Tibial nerve (tissue), 4 donors: Measurements from ENCODE around the gene APC2. TPM values are rescaled to one million over a fixed set of nuclear protein-coding genes. Genes with fewer than 3 reads are reported as not detected.

Experiments
- DNase-seq, 2 donors: peaks; one replicate each; pipeline ENCODE4 v3.0.0-alpha.2; 2019; ENCODE audit warnings: low spot score in 2 of 2
- H3K27ac ChIP-seq, 4 donors: fragments of 200-600 bp; sonication (generic) in 3 of 4; one replicate each; pipeline ENCODE4 v1.5.1; 2017 to 2019; ENCODE audit warnings: mild to moderate bottlenecking in 1 of 4
- H3K27me3 ChIP-seq, 2 donors: fragments of 200-600 bp; sonication (generic) in 1 of 2; one replicate each; pipeline versions ENCODE4 v1.5.1 to v1.6.0; 2017 to 2019
- H3K36me3 ChIP-seq, 3 donors: fragments of 200-600 bp; sonication (generic); one replicate each; pipeline ENCODE4 v1.5.1; 2018 to 2019
- H3K4me1 ChIP-seq, 4 donors: fragments of 200-600 bp; sonication (generic) in 3 of 4; one replicate each; pipeline ENCODE4 v1.5.1; 2017 to 2019
- H3K4me3 ChIP-seq, 4 donors: fragments of 200-600 bp; sonication (generic) in 3 of 4; one replicate each; pipeline ENCODE4 v1.5.1; 2017 to 2019; ENCODE audit warnings: mild to moderate bottlenecking in 1 of 4, moderate library complexity in 1 of 4
- H3K9me3 ChIP-seq, 4 donors: fragments of 200-600 bp; sonication (generic) in 3 of 4; one replicate each; pipeline ENCODE4 v1.5.1; 2017 to 2019
- EP300 ChIP-seq, 2 donors: sonication (generic); formaldehyde crosslinking; IDR thresholded peaks; one replicate each; pipeline ENCODE4 v1.6.1; 2017; ENCODE audit warnings: antibody characterized with exemption in 2 of 2, mild to moderate bottlenecking in 1 of 2
- POLR2A ChIP-seq, 2 donors: fragments of 450-650 bp; IDR thresholded peaks; one replicate each; pipeline ENCODE4 v1.6.1; 2017; ENCODE audit warnings: antibody characterized with exemption in 2 of 2, mild to moderate bottlenecking in 2 of 2, moderate library complexity in 2 of 2
- WGBS, 2 donors: methylation state at CpG; one replicate each; pipeline ENCODE4 v1.1.5; 2018; 5-methylcytosine and 5-hydroxymethylcytosine counted together
- total RNA-seq, 4 donors: library from RNA; depleted of rRNA; stranded (reverse); fragments of >200 nt; gene quantifications; one replicate each; pipeline ENCODE4 v1.1.0, GENCODE V29; 2016
- TF ChIP-seq, protein P1 (sequence below), 5 experiments: fragments of 200-600 bp in 3 of 5; fragments of 450-650 bp in 2 of 5; sonication (generic) in 3 of 5; IDR thresholded peaks; one replicate each; pipeline ENCODE4 v1.5.1; 2016 to 2019; ENCODE audit warnings: antibody characterized with exemption in 5 of 5, mild to moderate bottlenecking in 3 of 5, moderate library complexity in 2 of 5

APC2 gene
- total RNA-seq, 4 donors from 2014 or later = 1.7 to 10.2 (median 4.2) TPM

DNA sequence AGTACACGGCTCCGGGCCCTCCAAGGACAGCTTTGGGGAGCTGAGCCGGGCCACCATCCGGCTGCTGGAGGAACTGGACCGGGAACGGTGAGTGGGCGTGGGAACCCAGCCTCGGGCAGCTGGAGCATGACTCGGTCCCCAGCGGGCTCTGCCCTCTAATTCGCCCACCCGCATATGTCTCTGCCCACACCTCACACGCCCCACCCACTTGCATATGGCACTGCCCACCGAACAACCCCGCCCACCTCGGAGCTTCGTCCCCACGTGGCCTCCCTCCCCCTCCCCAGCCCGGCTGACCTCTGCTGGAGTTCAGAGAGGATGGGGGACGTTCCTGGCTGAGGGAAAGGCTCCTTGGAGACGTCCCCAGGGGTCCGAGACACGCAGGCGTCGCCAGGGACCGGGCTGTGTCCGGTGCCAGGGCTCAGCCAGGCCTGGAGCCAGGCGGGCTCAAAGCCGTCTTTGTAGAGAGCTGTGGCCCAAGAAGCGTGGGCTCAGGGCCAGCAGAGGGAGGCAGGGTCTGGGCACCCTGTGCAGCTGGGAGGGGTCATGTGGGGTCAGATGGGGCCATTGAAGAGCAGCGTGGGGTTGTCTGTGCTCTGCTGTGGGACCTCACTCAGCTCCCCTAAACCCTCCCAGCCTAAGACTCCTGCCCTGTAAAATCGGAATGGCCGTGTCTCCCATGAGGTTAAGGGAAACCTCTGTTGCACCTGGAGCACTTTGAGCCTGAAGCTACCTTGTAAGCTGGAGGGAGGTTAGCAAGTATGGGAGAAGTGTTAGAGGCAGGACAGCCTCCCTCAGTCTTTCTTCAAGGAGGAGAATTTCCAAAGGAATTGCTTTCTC lies 3.8 kb downstream of the APC2 start:
- Histone ChIP-seq H3K36me3 (no peaks in the 10 kb centered on the region), H3K27ac (peak overlapping the region in 3 of 4 donors; percentile 64 to 84 (median 72)), H3K9me3 (no peaks in the 10 kb centered on the region), H3K27me3 (peaks cover 3 to 92% of the 10 kb centered on the region in 2 donors), H3K4me1 (peaks cover 0 to 68% (median 28%) of the 10 kb centered on the region in 4 donors), H3K4me3 (peak overlapping the region in 3 of 4 donors; percentile 3 to 39 (median 17))
- 9 to 28% methylated on average over 25 to 31 of the region's 33 CpGs for WGBS, 2 donors
- peak in 1 of 2 donors; percentile 9 for TF ChIP-seq POLR2A (IDR thresholded peaks at IDR 0.05)
- peak; percentile 50 to 65 for TF ChIP-seq EP300 (IDR thresholded peaks at IDR 0.05)
- TF ChIP-seq, protein P1, sequence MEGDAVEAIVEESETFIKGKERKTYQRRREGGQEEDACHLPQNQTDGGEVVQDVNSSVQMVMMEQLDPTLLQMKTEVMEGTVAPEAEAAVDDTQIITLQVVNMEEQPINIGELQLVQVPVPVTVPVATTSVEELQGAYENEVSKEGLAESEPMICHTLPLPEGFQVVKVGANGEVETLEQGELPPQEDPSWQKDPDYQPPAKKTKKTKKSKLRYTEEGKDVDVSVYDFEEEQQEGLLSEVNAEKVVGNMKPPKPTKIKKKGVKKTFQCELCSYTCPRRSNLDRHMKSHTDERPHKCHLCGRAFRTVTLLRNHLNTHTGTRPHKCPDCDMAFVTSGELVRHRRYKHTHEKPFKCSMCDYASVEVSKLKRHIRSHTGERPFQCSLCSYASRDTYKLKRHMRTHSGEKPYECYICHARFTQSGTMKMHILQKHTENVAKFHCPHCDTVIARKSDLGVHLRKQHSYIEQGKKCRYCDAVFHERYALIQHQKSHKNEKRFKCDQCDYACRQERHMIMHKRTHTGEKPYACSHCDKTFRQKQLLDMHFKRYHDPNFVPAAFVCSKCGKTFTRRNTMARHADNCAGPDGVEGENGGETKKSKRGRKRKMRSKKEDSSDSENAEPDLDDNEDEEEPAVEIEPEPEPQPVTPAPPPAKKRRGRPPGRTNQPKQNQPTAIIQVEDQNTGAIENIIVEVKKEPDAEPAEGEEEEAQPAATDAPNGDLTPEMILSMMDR (IDR thresholded peaks at IDR 0.05) = peak in 3 of 5 experiments; percentile 19 to 47 (median 46)
- peak; percentile 20 to 36 for DNase-seq

DNA sequence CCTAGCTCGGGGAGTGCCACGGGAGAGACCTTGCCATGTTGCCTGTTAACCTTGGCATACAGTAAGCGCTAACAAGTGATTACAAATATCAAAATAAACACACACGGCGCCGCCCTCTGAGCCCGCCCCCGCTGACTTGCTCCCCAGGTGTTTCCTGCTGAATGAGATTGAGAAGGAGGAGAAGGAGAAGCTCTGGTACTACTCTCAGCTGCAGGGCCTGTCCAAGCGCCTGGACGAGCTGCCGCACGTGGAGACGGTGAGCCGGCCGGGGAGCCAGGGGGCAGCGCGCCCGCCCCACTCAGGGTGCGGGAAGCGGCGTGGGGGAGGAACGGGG lies 5.0 kb downstream of the APC2 start:
- 13 to 21% methylated on average over 18 to 19 of the region's 22 CpGs for WGBS, 2 donors
- Histone ChIP-seq H3K27me3 (peaks cover 3 to 80% of the 10 kb centered on the region in 2 donors), H3K9me3 (no peaks in the 10 kb centered on the region), H3K27ac (no peak overlapping the region), H3K36me3 (peaks cover 0 to 4% (median 0%) of the 10 kb centered on the region in 3 donors), H3K4me3 (no peak overlapping the region), H3K4me1 (peaks cover 0 to 63% (median 28%) of the 10 kb centered on the region in 4 donors)
- no peak for DNase-seq
- TF ChIP-seq, protein P1 (IDR thresholded peaks at IDR 0.05) = no peak
- no peak for TF ChIP-seq POLR2A (IDR thresholded peaks at IDR 0.05)
- TF ChIP-seq EP300 (IDR thresholded peaks at IDR 0.05) = no peak

- H3K9me3 ChIP-seq = no peaks in the 10 kb centered on the region
- peaks cover 0 to 9% (median 0%) of the 10 kb centered on the region in 3 donors for H3K36me3 ChIP-seq
- WGBS, 2 donors = 12 to 34% methylated on average over 18 to 38 of the region's 42 CpGs
- peaks cover 3 to 74% of the 10 kb centered on the region in 2 donors for H3K27me3 ChIP-seq
- no peak overlapping the region for H3K27ac ChIP-seq
- no peak overlapping the region for H3K4me3 ChIP-seq
- DNase-seq = no peak
- TF ChIP-seq, protein P1 (IDR thresholded peaks at IDR 0.05) = no peak
- TF ChIP-seq EP300 (IDR thresholded peaks at IDR 0.05) = no peak
- TF ChIP-seq POLR2A (IDR thresholded peaks at IDR 0.05) = no peak
- peaks cover 0 to 58% (median 28%) of the 10 kb centered on the region in 4 donors for H3K4me1 ChIP-seq
Measured at GRCh38 chr19:1455336-1456120, 5.6 kb downstream of the APC2 start.

GRCh38 chr19:1456121-1456900 lies 6.4 kb downstream of the APC2 start:
- no peak overlapping the region for H3K27ac ChIP-seq
- TF ChIP-seq EP300 (IDR thresholded peaks at IDR 0.05) (no peak), POLR2A (IDR thresholded peaks at IDR 0.05) (no peak)
- TF ChIP-seq, protein P1 (IDR thresholded peaks at IDR 0.05) = no peak
- H3K9me3 ChIP-seq = no peaks in the 10 kb centered on the region
- no peak overlapping the region for H3K4me3 ChIP-seq
- peaks cover 0 to 55% (median 28%) of the 10 kb centered on the region in 4 donors for H3K4me1 ChIP-seq
- WGBS, 2 donors = 48 to 54% methylated on average over 14 to 23 of the region's 43 CpGs
- DNase-seq = no peak
- H3K36me3 ChIP-seq = peaks cover 0 to 17% (median 0%) of the 10 kb centered on the region in 3 donors
- peaks cover 3 to 67% of the 10 kb centered on the region in 2 donors for H3K27me3 ChIP-seq
